Panc1 (cell line): ENCODE measurements around the gene AVL9. TPM values are rescaled to one million over a fixed set of nuclear protein-coding genes. Genes with fewer than 3 reads are reported as not detected.

Experiments
- ATAC-seq: fragments of 200-7000 bp; cut with Tn5 transposase; 2 replicates; pipeline ENCODE4 v1.9.1; 2020; ENCODE audit warnings: mild to moderate bottlenecking, moderate library complexity
- BruUV-seq: library from RNA; stranded (reverse); fragments of 400-500 nt; replicated peaks from 2 replicates; lab custom pipeline; 2021; lab: Mats Ljungman, UMichigan
- CTCF ChIA-PET: fragments of 300-600 bp; sonication (Branson Sonifier 250); formaldehyde crosslinking; loops from one replicate; lab custom pipeline; 2022; ENCODE audit warnings: antibody characterized with exemption; lab: Charles Lee
- POLR2A ChIA-PET: fragments of 300-600 bp; sonication (Branson Sonifier 250); formaldehyde crosslinking; loops from one replicate; lab custom pipeline; 2022; ENCODE audit warnings: antibody characterized with exemption; lab: Charles Lee
- DNase-seq: peaks from one replicate; pipeline ENCODE4 v3.0.0-alpha.2; 2010; ENCODE audit warnings: low read depth, low spot score
- H3K27ac ChIP-seq: 2 replicates; pipeline ENCODE4 v1.5.1; 2011; ENCODE audit warnings: mild to moderate bottlenecking, low read length, inconsistent platforms
- H3K27me3 ChIP-seq: fragments of 200-500 bp; sonication (Bioruptor generic); 2 replicates; pipeline ENCODE4 v1.6.0; 2014; ENCODE audit warnings: low read length, inconsistent platforms; ENCODE audit not compliant: control insufficient read depth, insufficient read depth
- H3K36me3 ChIP-seq: fragments of 200-500 bp; sonication (Bioruptor generic); 2 replicates; pipeline ENCODE4 v1.5.1; 2014; ENCODE audit warnings: inconsistent platforms, mild to moderate bottlenecking, low read length, moderate library complexity; ENCODE audit not compliant: control insufficient read depth, insufficient read depth
- H3K4me1 ChIP-seq: 2 replicates; pipeline ENCODE4 v1.5.1; 2011; ENCODE audit warnings: inconsistent platforms, mild to moderate bottlenecking, low read length, moderate library complexity; ENCODE audit not compliant: control insufficient read depth, insufficient read depth
- H3K4me3 ChIP-seq, 2 experiments: 2 replicates each; pipeline ENCODE4 v1.5.1; 2011 to 2012; ENCODE audit warnings: low read depth in 2 of 2, low read length in 2 of 2, mild to moderate bottlenecking in 2 of 2, inconsistent platforms in 1 of 2, moderate library complexity in 1 of 2
- H3K9me3 ChIP-seq: fragments of 200-500 bp; sonication (Bioruptor generic); 2 replicates; pipeline ENCODE4 v1.5.1; 2014; ENCODE audit warnings: low read depth, mild to moderate bottlenecking, inconsistent platforms, low read length, moderate library complexity; ENCODE audit not compliant: control insufficient read depth, insufficient read depth
- CTCF ChIP-seq: fragments of 450-650 bp; IDR thresholded peaks from 2 replicates; pipeline ENCODE4 v1.5.1; 2017; ENCODE audit warnings: mild to moderate bottlenecking
- POLR2AphosphoS5 ChIP-seq: IDR thresholded peaks from 2 replicates; pipeline ENCODE4 v1.6.1; 2012; ENCODE audit warnings: mild to moderate bottlenecking, low read depth, low read length, moderate library complexity
- REST ChIP-seq, 2 experiments: IDR thresholded peaks; 2 replicates each; pipeline ENCODE4 v1.6.1; 2011 to 2012; ENCODE audit warnings: low read depth in 2 of 2, control low read depth in 1 of 2, low read length in 1 of 2, mild to moderate bottlenecking in 1 of 2, moderate library complexity in 1 of 2; ENCODE audit not compliant: insufficient read depth in 1 of 2
- SIN3A ChIP-seq: IDR thresholded peaks from 2 replicates; pipeline ENCODE4 v1.6.1; 2012; ENCODE audit warnings: low read depth, mild to moderate bottlenecking, low read length, moderate library complexity, borderline replicate concordance; ENCODE audit not compliant: insufficient read depth
- TCF7L2 ChIP-seq: IDR thresholded peaks from 2 replicates; pipeline ENCODE4 v1.6.1; 2011; ENCODE audit warnings: mild to moderate bottlenecking, low read depth, low read length, inconsistent platforms
- in situ Hi-C: cut with HindIII; loops from 2 replicates; pipeline ENCODE4 v1.10.0; 2016; ENCODE audit warnings: low sequenced_read_pairs, low pct_unique_long_range_greater_than_20kb
- intact Hi-C: fragments of 100-400 bp; cut with micrococcal nuclease; formaldehyde crosslinking; loops from one replicate; pipeline ENCODE4 v1.10.0; 2022; ENCODE audit not compliant: unreplicated experiment
- total RNA-seq: library from RNA; stranded (reverse); gene quantifications from one replicate; pipeline ENCODE4 v1.2.1, GENCODE V29; 2021; ENCODE audit not compliant: unreplicated experiment

The AVL9 gene
- total RNA-seq, 1 experiment from 2014 or later = 66.6 TPM

- Histone ChIP-seq H3K36me3 (no peaks in the 10 kb centered on the region), H3K27me3 (no peaks in the 10 kb centered on the region), H3K9me3 (no peaks in the 10 kb centered on the region), H3K27ac (no peak overlapping the region), H3K4me1 (no peaks in the 10 kb centered on the region), H3K4me3 (no peak overlapping the region)
- intact Hi-C loops = no loop called here
- POLR2A ChIA-PET = interaction anchor here (0.6 to 1.1 kb wide), 2 partner anchors 35 to 52 kb away, joined by 3 to 23 read pairs; no protein-coding TSS in a partner anchor
- no TSS peak for BruUV-seq
- ATAC-seq (no peak), DNase-seq (no peak)
- TF ChIP-seq CTCF (no peak), TCF7L2 (no peak), POLR2AphosphoS5 (no peak), REST (IDR thresholded peaks at IDR 0.05; ENCODE audit: insufficient read depth in 1 of 2, low read depth in 2 of 2, low read length in 1 of 2) (no peak), SIN3A (no peak)
- in situ Hi-C loops = no loop called here
- CTCF ChIA-PET = no interaction called here
Measured at GRCh38 chr7:32531402-32531801, 36.1 kb downstream of the AVL9 start.

GRCh38 chr7:32532086-32532485, 36.8 kb downstream of the AVL9 start:
- ATAC-seq (no peak), DNase-seq (no peak)
- POLR2A ChIA-PET = interaction anchor here (1.1 kb wide), 1 partner anchor 36 kb away, joined by 3 read pairs; no protein-coding TSS in a partner anchor
- intact Hi-C loops = no loop called here
- in situ Hi-C loops = no loop called here
- CTCF ChIA-PET = no interaction called here
- H3K9me3 ChIP-seq = no peaks in the 10 kb centered on the region
- TF ChIP-seq POLR2AphosphoS5 = no peak
- TF ChIP-seq SIN3A = no peak
- no peak for TF ChIP-seq REST (IDR thresholded peaks at IDR 0.05; ENCODE audit: insufficient read depth in 1 of 2, low read depth in 2 of 2, low read length in 1 of 2)
- TF ChIP-seq CTCF = no peak
- TF ChIP-seq TCF7L2 = no peak
- no peaks in the 10 kb centered on the region for H3K27me3 ChIP-seq
- H3K36me3 ChIP-seq = no peaks in the 10 kb centered on the region
- H3K4me3 ChIP-seq = no peak overlapping the region
- no peaks in the 10 kb centered on the region for H3K4me1 ChIP-seq
- no TSS peak for BruUV-seq
- no peak overlapping the region for H3K27ac ChIP-seq
